Gastrocnemius medialis (tissue), 4 donors: ENCODE results near the gene HAPSTR1. TPM values are rescaled to one million over a fixed set of nuclear protein-coding genes. Genes with fewer than 3 reads are reported as not detected.

Experiments used
- ATAC-seq, 2 donors: fragments of 150-250 bp; one replicate each; pipeline ENCODE4 v1.9.1; 2016
- DNase-seq, 2 donors: peaks; one replicate each; pipeline ENCODE4 v3.0.0-alpha.2; 2019
- H3K27ac ChIP-seq, 4 donors: fragments of 200-600 bp; sonication (generic); 1 replicate in 1 of 4; 2 replicates in 3 of 4; pipeline ENCODE4 v1.5.1; 2016 to 2018; ENCODE audit warnings: mild to moderate bottlenecking in 2 of 4, moderate library complexity in 1 of 4
- H3K27me3 ChIP-seq, 3 donors: fragments of 200-600 bp; sonication (generic) in 2 of 3; 1 replicate in 1 of 3; 2 replicates in 2 of 3; pipeline versions ENCODE4 v1.5.1 to v1.6.0; 2016 to 2019; ENCODE audit warnings: mild to moderate bottlenecking in 1 of 3, moderate library complexity in 1 of 3
- H3K36me3 ChIP-seq, 2 donors: fragments of 200-600 bp; sonication (generic) in 1 of 2; one replicate each; pipeline ENCODE4 v1.5.1; 2017 to 2018
- H3K4me1 ChIP-seq, 2 donors: fragments of 200-600 bp; sonication (generic) in 1 of 2; one replicate each; pipeline ENCODE4 v1.5.1; 2016 to 2017; ENCODE audit warnings: mild to moderate bottlenecking in 2 of 2
- H3K4me3 ChIP-seq, 4 donors: fragments of 200-600 bp; sonication (generic) in 3 of 4; 1 replicate in 1 of 4; 2 replicates in 3 of 4; pipeline ENCODE4 v1.5.1; 2016 to 2019; ENCODE audit warnings: mild to moderate bottlenecking in 2 of 4
- H3K9me3 ChIP-seq, 3 donors: fragments of 200-600 bp; sonication (generic) in 2 of 3; 1 replicate in 1 of 3; 2 replicates in 2 of 3; pipeline ENCODE4 v1.5.1; 2016 to 2019
- POLR2A ChIP-seq, 2 donors: fragments of 450-650 bp; IDR thresholded peaks; one replicate each; pipeline ENCODE4 v1.6.1; 2017; ENCODE audit warnings: antibody characterized with exemption in 2 of 2, mild to moderate bottlenecking in 2 of 2, moderate library complexity in 2 of 2
- in situ Hi-C, 4 donors: fragments of 200-750 bp; cut with MboI; loops; one replicate each; pipeline versions ENCODE4 v1.15.0 to v1.8.0; 2017; ENCODE audit warnings: low sequenced_read_pairs in 4 of 4
- intact Hi-C: fragments of 100-400 bp; cut with DNase I; formaldehyde crosslinking; loops from one replicate; pipeline ENCODE4 v1.15.1; 2023; ENCODE audit warnings: low total_unique reads
- total RNA-seq, 4 donors: library from RNA; depleted of rRNA; stranded (reverse); fragments of >200 nt; gene quantifications; one replicate each; pipeline versions ENCODE4 v1.1.0 to v1.2.3, GENCODE V29; 2016
- TF ChIP-seq, protein P1 (sequence below), 5 experiments: fragments of 450-650 bp in 3 of 5; fragments of 200-600 bp in 2 of 5; sonication (generic) in 2 of 5; IDR thresholded peaks in 4 of 5; conservative IDR thresholded peaks in 1 of 5; 1 replicate in 4 of 5; 2 replicates in 1 of 5; pipeline ENCODE4 v1.5.1; 2016 to 2019; ENCODE audit warnings: antibody characterized with exemption in 5 of 5, mild to moderate bottlenecking in 3 of 5, moderate library complexity in 3 of 5

The HAPSTR1 gene
- total RNA-seq, 4 donors from 2014 or later: 55.0 to 65.0 (median 60.9) TPM

DNA sequence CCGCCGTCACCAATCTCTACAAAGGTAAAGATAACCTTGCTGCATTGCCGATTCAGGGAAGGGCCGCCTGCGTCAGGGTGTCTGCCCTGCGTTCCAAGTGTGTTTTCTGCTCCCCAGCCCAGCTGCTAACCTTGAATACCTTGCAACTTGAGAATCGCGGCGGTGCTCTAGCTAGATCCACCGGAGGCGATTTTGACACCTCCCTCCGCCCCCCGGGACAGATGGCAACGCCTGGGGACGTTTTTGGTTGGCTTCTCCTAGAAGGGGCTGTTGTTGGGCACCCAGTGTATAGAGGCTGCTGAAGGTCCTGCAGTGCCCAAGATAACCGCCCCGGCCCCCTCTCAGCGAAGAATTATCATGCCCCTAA is 1.5 kb downstream of the HAPSTR1 start:
- peak overlapping the region; percentile 98 to 100 (median 99) for H3K27ac ChIP-seq
- in situ Hi-C loops (loop anchor here in 1 of 4 donors (25.0 kb wide), 1 partner anchor 131 kb away; the partner anchor contains the start of gene USP7), intact Hi-C loops (loop anchor here (5.0 to 10.0 kb wide), 3 partner anchors 131 to 1652 kb away; partner anchors contain the start of genes NUBP1 and USP7)
- no peaks in the 10 kb centered on the region for H3K9me3 ChIP-seq
- H3K36me3 ChIP-seq: no peaks in the 10 kb centered on the region
- peak overlapping the region; percentile 79 to 87 (median 83) for H3K4me3 ChIP-seq
- peak in 1 of 2 donors; percentile 34 for TF ChIP-seq POLR2A (IDR thresholded peaks at IDR 0.05)
- TF ChIP-seq, protein P1, sequence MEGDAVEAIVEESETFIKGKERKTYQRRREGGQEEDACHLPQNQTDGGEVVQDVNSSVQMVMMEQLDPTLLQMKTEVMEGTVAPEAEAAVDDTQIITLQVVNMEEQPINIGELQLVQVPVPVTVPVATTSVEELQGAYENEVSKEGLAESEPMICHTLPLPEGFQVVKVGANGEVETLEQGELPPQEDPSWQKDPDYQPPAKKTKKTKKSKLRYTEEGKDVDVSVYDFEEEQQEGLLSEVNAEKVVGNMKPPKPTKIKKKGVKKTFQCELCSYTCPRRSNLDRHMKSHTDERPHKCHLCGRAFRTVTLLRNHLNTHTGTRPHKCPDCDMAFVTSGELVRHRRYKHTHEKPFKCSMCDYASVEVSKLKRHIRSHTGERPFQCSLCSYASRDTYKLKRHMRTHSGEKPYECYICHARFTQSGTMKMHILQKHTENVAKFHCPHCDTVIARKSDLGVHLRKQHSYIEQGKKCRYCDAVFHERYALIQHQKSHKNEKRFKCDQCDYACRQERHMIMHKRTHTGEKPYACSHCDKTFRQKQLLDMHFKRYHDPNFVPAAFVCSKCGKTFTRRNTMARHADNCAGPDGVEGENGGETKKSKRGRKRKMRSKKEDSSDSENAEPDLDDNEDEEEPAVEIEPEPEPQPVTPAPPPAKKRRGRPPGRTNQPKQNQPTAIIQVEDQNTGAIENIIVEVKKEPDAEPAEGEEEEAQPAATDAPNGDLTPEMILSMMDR (IDR thresholded peaks at IDR 0.05 in 4 of 5, conservative IDR thresholded peaks at IDR 0.05 in 1 of 5): no peak
- H3K4me1 ChIP-seq: peaks cover 50 to 59% of the 10 kb centered on the region in 2 donors
- no peaks in the 10 kb centered on the region for H3K27me3 ChIP-seq
- ATAC-seq (peak in 1 of 2 donors; percentile 19), DNase-seq (peak; percentile 25 to 77)

DNA sequence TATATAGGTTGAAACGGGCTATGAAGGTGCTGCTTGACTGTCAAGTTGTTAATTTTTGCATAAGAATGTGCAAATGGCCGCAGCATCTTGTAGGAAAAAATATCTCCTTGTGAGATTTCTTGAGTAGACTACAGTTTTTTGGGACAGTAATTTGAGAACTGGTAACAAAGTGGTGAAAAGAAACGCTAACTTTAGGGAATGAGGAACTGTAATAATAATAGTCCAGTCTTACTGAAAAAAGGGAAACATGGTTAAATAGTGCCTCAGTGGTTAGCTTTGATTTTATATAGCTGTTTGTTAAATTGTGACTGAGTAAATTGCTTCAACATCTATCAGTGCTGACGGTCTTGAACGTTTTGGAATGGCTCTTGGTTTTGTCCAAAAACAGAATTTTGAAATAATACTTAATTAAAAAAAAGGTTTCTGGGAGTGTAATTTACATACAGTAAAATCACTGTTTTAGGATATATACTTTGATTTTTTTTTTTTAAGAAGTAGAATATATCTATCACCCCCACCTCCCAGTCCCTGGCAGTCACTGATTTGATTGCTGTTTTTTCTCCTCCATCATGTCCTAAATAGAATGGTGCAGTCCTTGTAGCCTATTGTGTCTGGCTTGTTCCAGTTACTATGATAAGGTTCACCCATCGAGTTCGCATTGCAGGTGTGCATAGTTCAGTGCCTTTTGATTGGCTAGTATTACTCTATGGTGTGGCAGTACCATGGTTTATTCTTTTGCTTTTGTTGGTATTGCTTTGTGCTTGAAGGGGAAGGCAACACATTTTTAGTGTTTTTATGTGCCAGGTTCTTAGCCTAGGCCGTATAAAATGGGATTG is 2.8 kb downstream of the HAPSTR1 start:
- no peaks in the 10 kb centered on the region for H3K9me3 ChIP-seq
- H3K4me1 ChIP-seq: peaks cover 63 to 71% of the 10 kb centered on the region in 2 donors
- ATAC-seq (no peak), DNase-seq (no peak)
- intact Hi-C loops (loop anchor here (5.0 to 10.0 kb wide), 3 partner anchors 132 to 1651 kb away; partner anchors contain the start of genes NUBP1 and USP7), in situ Hi-C loops (loop anchor here in 1 of 4 donors (25.0 kb wide), 1 partner anchor 132 kb away; the partner anchor contains the start of gene USP7)
- H3K4me3 ChIP-seq: peak overlapping the region; percentile 79 to 87 (median 83)
- no peaks in the 10 kb centered on the region for H3K27me3 ChIP-seq
- H3K36me3 ChIP-seq: no peaks in the 10 kb centered on the region
- H3K27ac ChIP-seq: peak overlapping the region; percentile 98 to 100 (median 99)
- TF ChIP-seq POLR2A (IDR thresholded peaks at IDR 0.05): no peak
- TF ChIP-seq, protein P1 (IDR thresholded peaks at IDR 0.05 in 4 of 5, conservative IDR thresholded peaks at IDR 0.05 in 1 of 5): no peak

DNA sequence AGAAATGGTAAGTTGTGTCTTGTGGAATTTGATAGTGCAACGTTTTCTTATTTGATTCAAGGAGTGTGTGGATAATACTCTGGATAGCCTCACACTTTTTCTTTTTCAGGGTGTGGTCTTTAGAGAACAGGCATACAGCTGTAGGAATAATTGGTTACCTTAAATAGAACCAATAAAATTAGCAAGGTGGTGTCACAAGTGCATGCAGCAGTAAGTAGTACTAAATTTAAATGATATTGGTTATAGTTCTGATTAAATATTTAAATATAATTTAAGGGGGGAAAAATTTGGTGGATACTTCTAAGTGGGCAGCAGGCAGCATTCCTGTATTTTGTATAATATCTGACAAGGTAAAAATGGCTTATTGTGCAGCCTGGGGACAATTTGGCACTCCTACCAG is 3.7 kb downstream of the HAPSTR1 start:
- TF ChIP-seq, protein P1 (IDR thresholded peaks at IDR 0.05 in 4 of 5, conservative IDR thresholded peaks at IDR 0.05 in 1 of 5): no peak
- TF ChIP-seq POLR2A (IDR thresholded peaks at IDR 0.05): no peak
- intact Hi-C loops (loop anchor here (10.0 kb wide), 2 partner anchors 1480 to 1650 kb away; partner anchors contain the start of gene NUBP1), in situ Hi-C loops (loop anchor here in 1 of 4 donors (25.0 kb wide), 1 partner anchor 133 kb away; the partner anchor contains the start of gene USP7)
- Histone ChIP-seq H3K4me3 (peak overlapping the region; percentile 5 to 87 (median 80)), H3K4me1 (peaks cover 66 to 74% of the 10 kb centered on the region in 2 donors), H3K27ac (peak overlapping the region; percentile 98 to 100 (median 99)), H3K36me3 (no peaks in the 10 kb centered on the region), H3K9me3 (no peaks in the 10 kb centered on the region), H3K27me3 (no peaks in the 10 kb centered on the region)
- ATAC-seq (no peak), DNase-seq (no peak)

DNA sequence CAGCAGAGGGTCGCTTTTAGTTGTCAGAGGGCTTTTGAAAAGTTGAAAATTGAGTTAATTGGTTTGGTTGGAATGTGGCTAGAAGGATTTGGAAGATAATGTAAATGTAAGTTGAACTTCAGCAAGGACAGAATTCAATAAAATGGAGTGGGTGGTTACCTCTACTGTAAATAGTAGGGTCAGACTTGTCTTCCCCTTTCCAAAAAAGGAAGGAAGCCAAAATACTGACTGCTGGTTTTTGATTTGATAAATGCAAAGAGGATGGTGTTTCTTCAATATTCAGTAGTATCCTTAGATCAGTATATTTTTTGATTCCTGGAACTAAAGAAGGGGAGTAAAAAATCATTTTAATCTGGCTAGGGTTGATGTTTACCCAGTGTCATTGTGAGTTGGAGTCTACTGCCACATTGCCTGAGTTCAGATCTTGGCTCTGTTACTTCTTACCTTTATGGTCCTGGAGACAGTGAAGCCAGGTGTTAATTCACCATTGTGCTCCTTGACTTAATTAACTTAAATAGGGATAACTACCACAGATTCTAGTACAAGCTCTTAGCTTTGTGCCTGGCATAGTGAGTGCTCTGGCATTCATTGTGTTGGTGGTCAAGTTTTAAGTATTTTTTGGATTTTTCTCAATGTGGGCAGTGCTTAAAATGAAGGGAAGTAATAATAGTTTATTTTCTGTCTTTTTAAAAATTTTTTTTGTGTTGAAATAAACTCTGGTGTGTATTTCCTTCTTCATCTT is 4.4 kb downstream of the HAPSTR1 start:
- intact Hi-C loops: loop anchor here (10.0 kb wide), 2 partner anchors 1479 to 1649 kb away; partner anchors contain the start of gene NUBP1
- in situ Hi-C loops: loop anchor here in 1 of 4 donors (25.0 kb wide), 1 partner anchor 134 kb away; the partner anchor contains the start of gene USP7
- no peaks in the 10 kb centered on the region for H3K27me3 ChIP-seq
- ATAC-seq: no peak
- TF ChIP-seq, protein P1 (IDR thresholded peaks at IDR 0.05 in 4 of 5, conservative IDR thresholded peaks at IDR 0.05 in 1 of 5): no peak
- TF ChIP-seq POLR2A (IDR thresholded peaks at IDR 0.05): no peak
- H3K9me3 ChIP-seq: no peaks in the 10 kb centered on the region
- no peak for DNase-seq
- no peaks in the 10 kb centered on the region for H3K36me3 ChIP-seq
- H3K4me3 ChIP-seq: peak overlapping the region in 2 of 4 donors; percentile 12 to 82
- H3K27ac ChIP-seq: peak overlapping the region; percentile 34 to 99 (median 98)
- peaks cover 72 to 79% of the 10 kb centered on the region in 2 donors for H3K4me1 ChIP-seq
